ENCODE measurements around the gene COA8. TPM values are rescaled to one million over a fixed set of nuclear protein-coding genes. Genes with fewer than 3 reads are reported as not detected.

COA8 gene, protein sequence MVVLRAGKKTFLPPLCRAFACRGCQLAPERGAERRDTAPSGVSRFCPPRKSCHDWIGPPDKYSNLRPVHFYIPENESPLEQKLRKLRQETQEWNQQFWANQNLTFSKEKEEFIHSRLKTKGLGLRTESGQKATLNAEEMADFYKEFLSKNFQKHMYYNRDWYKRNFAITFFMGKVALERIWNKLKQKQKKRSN
- total RNA-seq: 48.2 TPM

DNA sequence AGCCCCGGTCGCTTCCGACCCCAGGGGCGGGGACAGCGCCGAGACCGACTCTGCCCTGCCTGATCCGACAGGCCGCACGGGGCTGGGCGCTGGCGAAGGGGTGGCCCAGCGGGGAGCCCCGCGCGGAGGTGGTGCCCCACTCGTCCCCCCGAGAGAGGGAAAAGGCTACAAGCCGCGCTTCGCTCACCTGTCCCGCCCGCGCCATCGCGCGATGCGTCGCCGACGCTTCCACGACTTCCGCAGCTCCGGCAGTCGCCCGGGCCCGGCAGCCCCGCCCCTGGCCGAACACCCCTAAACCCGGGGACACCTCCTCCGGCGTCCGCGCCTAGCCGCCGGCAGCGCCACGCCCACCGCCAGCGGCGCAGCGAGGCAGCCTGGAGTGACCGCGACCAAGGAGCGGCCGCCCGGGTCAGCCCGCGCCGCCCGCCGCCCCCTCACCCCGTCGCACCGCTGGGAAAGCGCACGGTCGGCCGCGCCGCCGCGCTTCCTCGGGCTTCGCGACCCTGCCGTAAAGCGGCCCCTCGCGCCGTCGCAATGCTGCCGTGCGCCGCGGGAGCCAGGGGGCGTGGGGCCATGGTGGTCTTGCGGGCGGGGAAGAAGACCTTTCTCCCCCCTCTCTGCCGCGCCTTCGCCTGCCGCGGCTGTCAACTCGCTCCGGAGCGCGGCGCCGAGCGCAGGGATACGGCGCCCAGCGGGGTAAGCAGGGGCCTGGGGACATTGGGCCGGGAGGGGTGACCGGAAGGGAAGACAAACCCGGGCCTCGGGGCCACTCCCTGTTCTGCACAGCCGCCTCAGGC lies at the start of gene COA8, which contains the start of gene BAG5:
Gene COA8, plus strand, starts transcription at position 532 of the 797 bp plus-strand sequence. Its CDS starts 42 bp downstream, at position 574.
Gene BAG5, minus strand, starts transcription at position 229 of the 797 bp plus-strand sequence. CDS start 1,493 bp downstream, outside the sequence.

DNA sequence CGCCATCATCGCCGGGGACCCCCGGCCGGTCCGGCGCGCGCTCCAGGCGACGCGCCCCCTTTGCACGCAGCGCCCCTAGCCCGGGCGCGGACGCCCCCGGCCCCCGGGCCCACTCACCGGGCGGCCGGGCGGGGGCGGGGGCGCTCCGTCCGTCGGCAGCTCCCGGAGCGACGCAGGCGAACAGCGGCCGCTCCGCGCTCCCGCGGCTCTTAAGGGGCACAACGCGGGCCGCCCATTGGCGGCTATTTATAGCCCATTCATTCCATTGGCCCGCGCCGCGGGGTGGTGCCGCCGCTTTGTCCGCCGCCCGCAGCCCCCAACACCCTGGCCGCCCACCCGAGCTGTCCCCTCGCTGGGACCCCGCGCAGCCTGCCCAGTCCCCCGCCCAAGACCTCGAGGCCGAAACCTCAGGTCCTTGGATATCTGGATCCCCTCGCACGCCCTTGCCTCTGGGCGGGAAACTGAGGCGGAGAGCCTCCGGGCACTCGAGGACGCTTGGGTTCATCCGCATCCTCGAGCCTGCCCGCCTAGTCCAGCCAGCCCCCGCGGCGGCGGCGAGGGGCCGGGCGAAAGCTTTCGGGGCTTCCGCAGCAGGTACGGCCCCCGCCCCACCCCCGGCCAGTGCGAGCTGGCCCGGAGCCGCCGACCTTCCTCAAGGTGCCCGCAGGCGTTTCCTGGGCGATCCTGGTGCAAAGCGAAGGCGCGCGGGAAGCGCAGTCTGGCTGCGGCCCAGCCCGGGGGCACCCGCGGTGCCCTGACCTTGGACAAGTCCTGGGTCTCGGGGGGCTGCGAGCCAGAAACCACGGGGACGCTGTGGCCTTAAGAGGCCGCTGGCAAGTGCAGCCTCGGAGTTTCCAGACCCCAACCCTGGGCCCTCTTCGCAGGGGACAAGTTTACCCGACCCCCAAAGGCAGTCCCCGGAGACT lies 39.8 kb upstream of the COA8 start, which contains the start of gene CKB:
Gene CKB, minus strand, starts transcription at position 182 of the 926 bp plus-strand sequence. CDS start 337 bp downstream, outside the sequence.

DNA sequence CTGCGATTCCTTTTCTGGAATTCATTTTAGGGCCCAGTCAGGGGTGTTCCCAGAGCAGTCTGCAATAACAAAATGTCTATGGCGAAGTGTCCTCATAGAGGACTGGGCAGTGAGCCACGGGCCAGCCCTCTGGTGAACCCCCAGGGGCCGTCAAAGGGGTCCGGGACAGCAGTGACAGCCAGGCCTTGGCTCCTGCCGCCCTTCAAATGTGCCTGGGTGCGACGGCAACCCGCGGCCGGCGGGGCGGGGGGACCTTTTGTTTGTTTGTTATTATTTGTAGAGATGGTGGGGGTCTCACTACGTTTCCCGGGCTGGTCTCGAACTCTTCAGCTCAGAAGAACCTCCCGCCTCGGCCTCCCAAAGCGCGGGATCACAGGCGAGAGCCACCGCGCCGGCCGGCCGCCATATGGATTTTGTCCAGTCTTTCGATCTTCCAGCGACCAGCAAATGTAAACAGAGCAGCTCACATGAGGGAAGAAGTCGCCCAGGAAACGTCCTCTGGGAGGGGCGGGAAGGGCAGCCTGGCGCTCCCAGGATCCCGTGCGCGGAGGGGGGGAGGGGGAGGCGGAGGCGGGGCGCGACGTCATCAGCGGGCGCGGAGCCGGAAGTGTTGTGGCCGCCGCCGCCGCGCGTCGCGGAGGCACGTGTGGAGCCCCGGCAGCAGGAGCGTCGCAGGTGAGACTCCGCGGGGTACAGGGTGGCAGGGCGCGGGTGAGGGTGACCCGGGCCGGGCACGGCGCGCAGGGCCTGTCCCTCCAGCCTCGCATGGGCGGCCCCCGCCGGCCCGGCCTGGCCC lies 34.0 kb upstream of the COA8 start, which contains the start of gene TRMT61A:
Gene TRMT61A, plus strand, starts transcription at position 610 of the 796 bp plus-strand sequence. CDS start 783 bp downstream, outside the sequence.

DNA sequence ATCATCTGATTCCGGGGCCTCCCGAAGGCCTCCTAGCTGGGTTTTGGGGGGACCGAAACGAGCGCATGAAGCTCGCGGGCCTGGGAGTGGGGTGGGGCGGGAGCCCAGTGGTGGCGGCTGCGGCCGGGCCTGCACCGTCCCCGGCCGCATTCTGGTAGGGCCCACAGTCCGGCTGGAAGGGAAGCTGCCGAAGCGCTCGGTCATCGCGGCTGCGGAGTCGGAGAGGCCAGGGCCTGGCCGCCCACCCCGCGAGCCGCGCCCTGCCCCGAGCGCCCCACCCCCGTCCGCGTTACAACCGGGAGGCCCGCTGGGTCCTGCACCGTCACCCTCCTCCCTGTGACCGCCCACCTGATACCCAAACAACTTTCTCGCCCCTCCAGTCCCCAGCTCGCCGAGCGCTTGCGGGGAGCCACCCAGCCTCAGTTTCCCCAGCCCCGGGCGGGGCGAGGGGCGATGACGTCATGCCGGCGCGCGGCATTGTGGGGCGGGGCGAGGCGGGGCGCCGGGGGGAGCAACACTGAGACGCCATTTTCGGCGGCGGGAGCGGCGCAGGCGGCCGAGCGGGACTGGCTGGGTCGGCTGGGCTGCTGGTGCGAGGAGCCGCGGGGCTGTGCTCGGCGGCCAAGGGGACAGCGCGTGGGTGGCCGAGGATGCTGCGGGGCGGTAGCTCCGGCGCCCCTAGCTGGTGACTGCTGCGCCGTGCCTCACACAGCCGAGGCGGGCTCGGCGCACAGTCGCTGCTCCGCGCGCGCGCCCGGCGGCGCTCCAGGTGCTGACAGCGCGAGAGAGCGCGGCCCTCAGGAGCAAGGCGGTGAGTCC lies 66.1 kb downstream of the COA8 start, which contains the start of gene KLC1:
Gene KLC1, plus strand, starts transcription at position 528 of the 819 bp plus-strand sequence. CDS start 25,354 bp downstream, outside the sequence.

Small RNA genes within 50 kb of the gene (small RNA-seq; reads per million reads assigned to genes)
- gene RNU4-68P (0.13 reads per million), gene RNU7-160P (not detected)

Other genes starting within 250 kb of the COA8 start
- 152 TPM for gene EIF5, start 228.7 kb upstream of the COA8 start, total RNA-seq
- 142 TPM for gene MARK3, start 177.5 kb upstream of the COA8 start, total RNA-seq
- 328 TPM for gene CKB, start 40.1 kb upstream of the COA8 start, total RNA-seq
- 6.9 TPM for gene TRMT61A, start 33.8 kb upstream of the COA8 start, total RNA-seq
- gene BAG5, start 303 bp upstream of the COA8 start, total RNA-seq: 44.8 TPM
- gene KLC1, start 66.3 kb downstream of the COA8 start, total RNA-seq: 465 TPM
- 10.4 TPM for gene XRCC3, start 152.5 kb downstream of the COA8 start, total RNA-seq
- gene ZFYVE21, start 152.8 kb downstream of the COA8 start, total RNA-seq: 39.9 TPM

Measured in diencephalon (tissue), 1 donor.